H1 (cell line): ENCODE measurements around the gene EPHA6.

ENCODE experiments used
- CTCF ChIP-seq, 3 experiments: IDR thresholded peaks; 1 replicate in 2 of 3; 2 replicates in 1 of 3; pipeline versions ENCODE4 v1.5.1 to v1.6.1; 2011; ENCODE audit warnings: low read length in 3 of 3, mild to moderate bottlenecking in 3 of 3, inconsistent platforms in 2 of 3, low read depth in 1 of 3, moderate library complexity in 1 of 3; ENCODE audit not compliant: insufficient read depth in 1 of 3; ENCODE audit errors: control extremely low read depth in 1 of 3
- MAX ChIP-seq: IDR thresholded peaks from 2 replicates; pipeline ENCODE4 v1.6.1; 2012; ENCODE audit warnings: inconsistent platforms

GRCh38 chr3:97470481-97470880 lies 656.1 kb downstream of the EPHA6 start:
- no peak for TF ChIP-seq CTCF (IDR thresholded peaks at IDR 0.05; ENCODE audit: control extremely low read depth in 1 of 3, insufficient read depth in 1 of 3, low read depth in 1 of 3, low read length in 3 of 3)
- no peak for TF ChIP-seq MAX
